Upper lobe of left lung (tissue), 4 donors: ENCODE measurements around the gene CSNK2A3.

Experiments used
- POLR2A ChIP-seq, 4 donors: fragments of 450-650 bp; IDR thresholded peaks; one replicate each; pipeline ENCODE4 v1.5.1; 2016 to 2017; ENCODE audit warnings: antibody characterized with exemption in 4 of 4, mild to moderate bottlenecking in 2 of 4
- TF ChIP-seq, protein P1 (sequence below), 6 experiments: fragments of 450-650 bp in 4 of 6; fragments of 200-600 bp in 2 of 6; sonication (generic) in 2 of 6; IDR thresholded peaks; one replicate each; pipeline ENCODE4 v1.5.1; 2016 to 2019; ENCODE audit warnings: antibody characterized with exemption in 6 of 6

- TF ChIP-seq, protein P1, sequence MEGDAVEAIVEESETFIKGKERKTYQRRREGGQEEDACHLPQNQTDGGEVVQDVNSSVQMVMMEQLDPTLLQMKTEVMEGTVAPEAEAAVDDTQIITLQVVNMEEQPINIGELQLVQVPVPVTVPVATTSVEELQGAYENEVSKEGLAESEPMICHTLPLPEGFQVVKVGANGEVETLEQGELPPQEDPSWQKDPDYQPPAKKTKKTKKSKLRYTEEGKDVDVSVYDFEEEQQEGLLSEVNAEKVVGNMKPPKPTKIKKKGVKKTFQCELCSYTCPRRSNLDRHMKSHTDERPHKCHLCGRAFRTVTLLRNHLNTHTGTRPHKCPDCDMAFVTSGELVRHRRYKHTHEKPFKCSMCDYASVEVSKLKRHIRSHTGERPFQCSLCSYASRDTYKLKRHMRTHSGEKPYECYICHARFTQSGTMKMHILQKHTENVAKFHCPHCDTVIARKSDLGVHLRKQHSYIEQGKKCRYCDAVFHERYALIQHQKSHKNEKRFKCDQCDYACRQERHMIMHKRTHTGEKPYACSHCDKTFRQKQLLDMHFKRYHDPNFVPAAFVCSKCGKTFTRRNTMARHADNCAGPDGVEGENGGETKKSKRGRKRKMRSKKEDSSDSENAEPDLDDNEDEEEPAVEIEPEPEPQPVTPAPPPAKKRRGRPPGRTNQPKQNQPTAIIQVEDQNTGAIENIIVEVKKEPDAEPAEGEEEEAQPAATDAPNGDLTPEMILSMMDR (IDR thresholded peaks at IDR 0.05) = no peak
- no peak for TF ChIP-seq POLR2A (IDR thresholded peaks at IDR 0.05)
These were observed 13.7 kb upstream of the CSNK2A3 start for GRCh38 chr11:11366793-11367192.
